Uterus (tissue), 2 donors: ENCODE measurements around the gene PELI2.

Experiments
- POLR2A ChIP-seq, 2 donors: fragments of 450-650 bp; IDR thresholded peaks; one replicate each; pipeline ENCODE4 v1.6.1; 2016; ENCODE audit warnings: antibody characterized with exemption in 2 of 2, mild to moderate bottlenecking in 1 of 2, moderate library complexity in 1 of 2
- TF ChIP-seq, protein P1 (sequence below), 4 experiments: fragments of 200-600 bp in 2 of 4; fragments of 450-650 bp in 2 of 4; sonication (generic) in 2 of 4; IDR thresholded peaks; one replicate each; pipeline ENCODE4 v1.5.1; 2016 to 2019; ENCODE audit warnings: antibody characterized with exemption in 4 of 4, mild to moderate bottlenecking in 2 of 4, moderate library complexity in 1 of 4

DNA sequence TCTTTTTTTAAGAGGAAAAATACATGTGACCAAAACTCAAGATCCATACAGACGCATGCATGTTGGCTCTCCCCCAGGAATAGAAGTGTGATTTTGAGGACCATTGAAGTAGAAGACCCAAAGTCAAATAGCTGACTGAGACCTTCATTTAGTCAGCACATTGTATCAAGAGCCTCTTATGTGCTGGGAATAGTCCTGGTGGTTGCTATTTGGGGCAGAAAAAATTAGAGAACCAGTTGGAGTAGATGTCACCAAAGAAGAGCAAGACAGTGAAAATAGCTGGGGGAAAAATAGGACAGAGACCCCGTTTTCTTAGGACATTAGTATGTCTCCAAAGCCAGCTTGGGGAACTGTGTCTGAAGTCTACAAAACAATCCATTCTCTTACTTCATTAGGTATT is 93.6 kb downstream of the PELI2 start:
- TF ChIP-seq, protein P1, sequence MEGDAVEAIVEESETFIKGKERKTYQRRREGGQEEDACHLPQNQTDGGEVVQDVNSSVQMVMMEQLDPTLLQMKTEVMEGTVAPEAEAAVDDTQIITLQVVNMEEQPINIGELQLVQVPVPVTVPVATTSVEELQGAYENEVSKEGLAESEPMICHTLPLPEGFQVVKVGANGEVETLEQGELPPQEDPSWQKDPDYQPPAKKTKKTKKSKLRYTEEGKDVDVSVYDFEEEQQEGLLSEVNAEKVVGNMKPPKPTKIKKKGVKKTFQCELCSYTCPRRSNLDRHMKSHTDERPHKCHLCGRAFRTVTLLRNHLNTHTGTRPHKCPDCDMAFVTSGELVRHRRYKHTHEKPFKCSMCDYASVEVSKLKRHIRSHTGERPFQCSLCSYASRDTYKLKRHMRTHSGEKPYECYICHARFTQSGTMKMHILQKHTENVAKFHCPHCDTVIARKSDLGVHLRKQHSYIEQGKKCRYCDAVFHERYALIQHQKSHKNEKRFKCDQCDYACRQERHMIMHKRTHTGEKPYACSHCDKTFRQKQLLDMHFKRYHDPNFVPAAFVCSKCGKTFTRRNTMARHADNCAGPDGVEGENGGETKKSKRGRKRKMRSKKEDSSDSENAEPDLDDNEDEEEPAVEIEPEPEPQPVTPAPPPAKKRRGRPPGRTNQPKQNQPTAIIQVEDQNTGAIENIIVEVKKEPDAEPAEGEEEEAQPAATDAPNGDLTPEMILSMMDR (IDR thresholded peaks at IDR 0.05): no peak
- no peak for TF ChIP-seq POLR2A (IDR thresholded peaks at IDR 0.05)
